ENCODE measurements around the gene RANBP10.
"Not testable (repeated sequence)": the region's sequence is repeated elsewhere in the genome, so short reads cannot be mapped to it uniquely, and the experiment has no call there.

RANBP10 gene

GRCh38 chr16:67806428-67807147 lies at the start of gene RANBP10, which contains the start of gene TSNAXIP1:
Gene RANBP10 (minus strand): TSS chr16:67806560. CDS start chr16:67806536, 24 bp downstream.
Gene TSNAXIP1 (plus strand): TSS chr16:67806889. CDS start chr16:67807150, 261 bp downstream.
- DNase-seq (ENCODE audit: low read depth in 2 of 2) = peak; percentile 99

GRCh38 chr16:67855789-67856188 lies 49.4 kb upstream of the RANBP10 start:
- DNase-seq (ENCODE audit: low read depth in 2 of 2) = no peak

DNA sequence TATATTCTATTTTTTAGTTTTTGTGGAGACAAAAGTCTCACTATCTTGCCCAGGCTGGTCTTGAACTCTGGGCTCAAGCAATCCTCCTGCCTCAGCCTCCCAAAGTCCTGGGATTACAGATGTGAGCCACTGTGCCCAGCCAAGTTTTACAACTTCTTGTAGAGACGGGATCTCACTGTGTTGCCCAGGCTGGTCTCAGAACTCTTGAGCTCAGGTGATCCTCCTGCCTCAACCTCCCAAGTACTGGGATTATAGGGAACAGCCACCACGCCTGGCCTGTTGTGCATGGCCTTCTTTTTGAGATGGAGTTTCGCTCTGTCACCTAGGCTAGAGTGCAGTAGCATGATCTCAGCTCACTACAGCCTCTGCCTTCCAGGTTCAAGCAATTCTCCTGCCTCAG lies 47.3 kb upstream of the RANBP10 start:
- no peak for DNase-seq (ENCODE audit: low read depth in 2 of 2)

DNA sequence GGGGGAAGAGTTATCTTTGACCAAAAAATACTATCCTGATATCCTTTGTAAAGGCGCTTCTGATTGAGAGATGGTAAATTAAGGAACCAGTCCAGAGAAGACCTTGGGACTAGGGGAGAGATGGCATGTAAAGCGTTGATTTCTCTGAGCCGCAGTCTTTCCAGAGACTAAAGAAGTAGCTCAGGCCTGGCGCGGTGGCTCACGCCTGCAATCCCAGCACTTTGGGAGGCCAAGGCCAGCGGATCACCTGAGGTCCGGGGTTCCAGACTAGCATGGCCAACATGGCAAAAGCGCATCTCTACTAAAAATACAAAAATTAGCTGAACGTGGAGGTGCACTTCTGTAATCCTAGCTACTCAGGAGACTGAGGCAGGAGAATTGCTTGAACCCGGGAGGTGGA lies 41.8 kb upstream of the RANBP10 start:
- no peak for DNase-seq (ENCODE audit: low read depth in 2 of 2)

- no peak for DNase-seq (ENCODE audit: low read depth in 2 of 2)
Observed at GRCh38 chr16:67847064-67847861, 40.9 kb upstream of the RANBP10 start, which contains the start of gene CENPT. Gene CENPT (minus strand): TSS chr16:67847693. CDS start chr16:67833859, 13,834 bp downstream.

DNA sequence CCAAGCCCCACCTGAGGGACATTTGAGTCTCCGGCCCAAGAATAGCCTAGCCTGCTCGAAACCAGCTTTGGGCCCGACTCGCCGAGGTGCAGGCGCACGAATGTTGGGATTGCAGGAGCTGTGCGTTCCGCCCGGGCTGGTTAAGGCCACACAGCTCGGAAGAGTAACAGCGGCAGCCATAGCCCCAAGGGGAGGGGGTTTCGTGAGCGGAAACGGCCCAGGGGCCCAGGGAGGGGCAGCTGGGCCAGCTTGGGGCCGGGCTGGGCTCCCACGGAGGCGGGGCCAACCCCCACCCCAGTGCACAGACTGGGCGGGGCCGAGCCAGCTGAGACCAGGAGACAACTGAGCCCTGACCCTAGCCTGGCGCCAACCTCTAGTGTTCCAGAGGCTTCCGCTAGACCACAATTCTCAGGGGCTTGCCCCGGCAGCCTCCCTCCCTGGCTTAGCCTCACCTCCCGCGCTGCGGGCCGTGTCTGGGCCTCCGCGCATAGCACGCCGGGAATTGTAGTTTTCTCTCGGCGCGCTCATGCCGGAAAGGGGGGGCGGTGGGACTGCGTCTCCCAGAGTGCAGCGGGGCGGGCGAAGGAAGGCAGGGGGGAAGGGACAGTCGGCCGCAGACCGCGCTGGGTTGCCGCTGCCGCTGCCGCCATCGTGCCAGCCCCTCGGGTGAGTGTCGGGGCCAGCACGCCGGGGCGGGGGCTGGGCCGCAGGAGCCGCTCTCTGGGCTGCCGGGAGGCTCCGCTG lies 40.1 kb upstream of the RANBP10 start, which contains the start of gene NUTF2:
TSS of gene NUTF2 (plus strand) at position 614 of the 744 bp plus-strand sequence. CDS start 18,198 bp downstream, outside the sequence.
- peak; percentile 89 for DNase-seq (ENCODE audit: low read depth in 2 of 2)

GRCh38 chr16:67846063-67846319 lies 39.6 kb upstream of the RANBP10 start:
- DNase-seq (ENCODE audit: low read depth in 2 of 2) = no peak

- no peak for DNase-seq (ENCODE audit: low read depth in 2 of 2)
Observed at GRCh38 chr16:67845291-67846062, 39.1 kb upstream of the RANBP10 start.

DNA sequence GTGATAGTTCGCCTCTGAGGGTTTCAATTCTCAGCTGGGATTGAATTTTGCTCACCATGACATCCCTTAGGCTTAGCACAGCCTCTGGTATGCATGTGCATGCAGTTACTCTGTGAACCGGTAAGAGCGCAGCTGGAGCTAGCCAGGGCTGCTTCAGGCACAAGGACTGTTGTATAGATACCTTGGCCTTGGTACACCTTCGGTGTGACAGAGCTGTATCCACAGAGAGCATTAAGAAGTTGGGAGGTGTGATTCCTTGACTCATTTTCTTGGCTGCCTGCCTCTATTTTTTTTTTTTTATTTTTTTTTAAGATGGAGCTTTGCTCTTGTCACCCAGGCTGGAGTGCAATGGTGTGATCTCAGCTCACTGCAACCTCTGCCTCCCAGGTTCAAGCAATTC lies 38.1 kb upstream of the RANBP10 start:
- no peak for DNase-seq (ENCODE audit: low read depth in 2 of 2)

DNA sequence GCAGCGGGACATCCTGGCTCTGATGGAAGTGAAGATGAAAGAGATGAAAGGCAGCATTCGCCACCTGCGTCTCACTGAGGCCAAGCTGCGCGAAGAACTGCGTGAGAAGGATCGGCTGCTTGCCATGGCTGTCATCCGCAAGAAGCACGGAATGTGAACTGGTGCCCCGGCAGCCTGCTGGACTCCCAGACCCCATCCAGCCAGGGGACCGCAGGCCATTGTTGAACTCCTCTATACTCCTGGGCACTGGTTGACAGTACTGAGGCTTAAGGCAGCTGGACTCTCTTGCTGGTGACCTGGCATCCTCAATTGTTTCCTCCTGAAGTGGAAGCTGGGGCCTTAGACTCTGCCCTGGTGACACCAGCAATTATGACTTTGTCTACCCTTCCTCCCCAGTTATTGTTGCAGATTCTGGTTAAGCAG lies 37.0 kb upstream of the RANBP10 start:
- no peak for DNase-seq (ENCODE audit: low read depth in 2 of 2)

GRCh38 chr16:67842509-67843342 lies 36.4 kb upstream of the RANBP10 start:
- DNase-seq (ENCODE audit: low read depth in 2 of 2) = no peak

DNA sequence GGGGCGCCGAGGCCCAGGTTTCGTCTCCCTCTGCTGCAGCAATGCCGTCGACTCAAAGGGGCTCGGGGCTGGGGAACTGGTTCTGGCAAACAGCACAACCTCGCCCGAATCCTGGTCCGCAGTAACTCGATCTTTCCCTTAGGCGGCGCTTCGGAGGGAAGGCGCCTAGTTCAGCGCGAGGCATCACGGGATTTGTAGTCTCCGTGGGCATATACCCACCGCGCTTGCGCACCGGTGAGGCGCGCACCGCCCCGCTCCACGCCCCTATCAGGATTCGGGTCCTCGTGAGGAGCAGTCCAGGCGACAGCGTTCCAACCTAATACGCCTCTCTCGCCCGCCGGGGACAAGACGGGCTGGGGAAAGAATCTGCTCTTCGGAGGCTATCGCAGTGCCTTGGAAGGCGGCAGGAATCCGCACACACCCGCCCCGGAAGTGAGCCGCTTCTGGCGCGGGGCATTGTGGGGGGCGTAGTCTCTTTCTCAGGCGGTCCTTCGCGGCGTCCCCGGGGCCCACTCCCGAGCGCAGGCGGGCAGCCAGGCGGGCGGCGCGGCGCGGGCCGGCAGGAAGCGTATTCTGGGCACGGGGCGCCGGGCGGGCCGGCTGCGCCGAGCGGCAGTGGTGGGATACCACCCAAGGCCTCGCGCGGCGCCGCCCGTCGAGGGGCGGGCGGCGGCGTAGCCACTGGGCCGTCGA lies 35.6 kb upstream of the RANBP10 start, which contains the start of gene THAP11:
TSS of gene THAP11 (plus strand) at position 505 of the 693 bp plus-strand sequence. CDS start 235 bp downstream, outside the sequence.
- peak; percentile 87 to 88 for DNase-seq (ENCODE audit: low read depth in 2 of 2)

- DNase-seq (ENCODE audit: low read depth in 2 of 2) = no peak
Observed at GRCh38 chr16:67841198-67841815, 34.9 kb upstream of the RANBP10 start.

- DNase-seq (ENCODE audit: low read depth in 2 of 2) = no peak
Observed at GRCh38 chr16:67837811-67838210, 31.5 kb upstream of the RANBP10 start.

- DNase-seq (ENCODE audit: low read depth in 2 of 2) = not testable (repeated sequence)
Observed at GRCh38 chr16:67837190-67837589, 30.8 kb upstream of the RANBP10 start.

DNA sequence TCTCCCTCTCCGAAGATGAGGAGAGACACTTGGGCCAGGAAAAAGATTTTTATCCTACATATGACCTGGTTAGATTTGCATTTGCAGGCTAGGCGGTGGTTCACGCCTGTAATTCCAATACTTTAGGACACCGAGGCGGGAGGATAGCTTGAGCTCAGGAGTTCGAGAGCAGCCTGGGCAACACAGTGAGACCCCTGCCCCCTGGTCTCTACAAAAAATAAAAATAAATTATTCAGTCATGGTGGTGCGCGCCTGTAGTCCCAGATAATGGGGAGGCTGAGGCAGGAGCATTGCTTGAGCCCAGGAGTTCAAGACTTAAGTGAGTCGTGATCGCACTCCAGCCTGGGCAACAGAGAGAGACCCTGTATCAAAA lies 27.9 kb upstream of the RANBP10 start:
- DNase-seq (ENCODE audit: low read depth in 2 of 2) = no peak

GRCh38 chr16:67833415-67834241 lies 27.3 kb upstream of the RANBP10 start:
- peak; percentile 72 for DNase-seq (ENCODE audit: low read depth in 2 of 2)

DNA sequence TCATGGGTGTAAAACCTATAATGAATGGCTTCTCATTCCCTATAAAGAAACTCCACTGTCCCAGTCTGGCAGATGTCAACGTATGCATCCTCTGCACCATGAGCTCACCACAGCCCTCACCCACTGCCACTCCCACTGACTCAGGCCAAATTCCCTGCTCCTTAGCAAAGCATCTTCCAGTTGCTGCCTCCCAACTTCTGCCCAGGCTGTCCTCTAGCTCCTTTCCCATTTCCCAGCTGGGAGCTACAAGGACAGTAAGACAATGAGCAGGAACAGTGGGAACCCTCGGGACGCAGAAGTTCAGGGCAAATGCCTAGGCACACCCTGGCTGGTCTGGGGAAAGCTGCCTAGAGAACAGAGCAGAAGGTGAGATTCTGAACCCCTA lies 26.7 kb upstream of the RANBP10 start:
- peak in 1 of 2 experiments; percentile 11 for DNase-seq (ENCODE audit: low read depth in 2 of 2)
